Stimulated activated CD4-positive, alpha-beta T cell treated with anti-CD3 and anti-CD28 coated beads, Interleukin-15, amount 100 ng/mL, for 24 hours (primary cell): ENCODE results near the gene NPR1.

Source experiments
- DNase-seq: peaks from one replicate; pipeline ENCODE4 v3.0.0-alpha.2; 2020

NPR1 gene

DNA sequence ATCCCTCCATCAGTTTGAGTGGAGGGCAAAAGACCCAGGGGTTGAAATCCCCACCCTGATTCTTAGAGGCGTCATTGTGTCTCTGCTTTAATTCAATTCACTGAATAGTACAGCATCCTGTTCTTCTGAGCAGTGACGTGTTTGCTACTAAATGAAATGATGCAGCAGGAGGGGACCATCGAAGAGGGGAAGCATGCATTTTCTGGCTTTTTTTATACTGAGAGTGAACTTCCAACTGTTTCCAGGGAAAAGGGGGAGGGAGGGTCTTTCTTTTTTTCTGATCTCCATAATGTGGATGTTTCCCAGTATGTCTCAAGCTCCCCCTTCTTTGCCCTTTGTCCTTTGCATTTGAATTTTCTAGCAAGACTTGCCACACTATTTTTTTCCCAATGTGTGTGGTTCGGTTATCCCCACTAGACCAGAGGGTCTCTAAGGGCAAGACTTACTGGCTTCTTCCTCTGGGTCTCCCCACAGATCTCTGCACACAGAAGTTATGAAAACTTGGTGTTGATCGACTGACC is 52.0 kb downstream of the NPR1 start:
- DNase-seq = no peak

DNA sequence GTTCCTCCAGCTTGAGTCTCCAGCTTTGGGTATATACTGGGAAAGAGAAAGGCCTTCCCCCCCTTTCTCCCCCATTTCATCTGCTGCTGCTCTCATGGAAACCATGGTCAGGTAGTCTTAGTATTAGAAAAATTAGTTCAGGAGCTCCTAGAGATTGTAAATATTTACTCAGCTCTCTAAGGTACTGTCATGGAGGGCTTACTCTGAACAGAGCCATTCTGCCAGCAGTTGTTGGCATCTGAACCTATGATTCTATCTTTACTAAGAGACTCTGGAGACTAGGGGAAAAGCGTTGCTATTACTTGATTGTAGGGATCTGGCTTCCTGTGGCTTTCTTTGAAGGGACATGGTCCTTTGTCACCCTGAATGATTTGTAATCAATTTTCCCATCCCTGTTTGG is 55.5 kb downstream of the NPR1 start:
- DNase-seq = no peak

DNA sequence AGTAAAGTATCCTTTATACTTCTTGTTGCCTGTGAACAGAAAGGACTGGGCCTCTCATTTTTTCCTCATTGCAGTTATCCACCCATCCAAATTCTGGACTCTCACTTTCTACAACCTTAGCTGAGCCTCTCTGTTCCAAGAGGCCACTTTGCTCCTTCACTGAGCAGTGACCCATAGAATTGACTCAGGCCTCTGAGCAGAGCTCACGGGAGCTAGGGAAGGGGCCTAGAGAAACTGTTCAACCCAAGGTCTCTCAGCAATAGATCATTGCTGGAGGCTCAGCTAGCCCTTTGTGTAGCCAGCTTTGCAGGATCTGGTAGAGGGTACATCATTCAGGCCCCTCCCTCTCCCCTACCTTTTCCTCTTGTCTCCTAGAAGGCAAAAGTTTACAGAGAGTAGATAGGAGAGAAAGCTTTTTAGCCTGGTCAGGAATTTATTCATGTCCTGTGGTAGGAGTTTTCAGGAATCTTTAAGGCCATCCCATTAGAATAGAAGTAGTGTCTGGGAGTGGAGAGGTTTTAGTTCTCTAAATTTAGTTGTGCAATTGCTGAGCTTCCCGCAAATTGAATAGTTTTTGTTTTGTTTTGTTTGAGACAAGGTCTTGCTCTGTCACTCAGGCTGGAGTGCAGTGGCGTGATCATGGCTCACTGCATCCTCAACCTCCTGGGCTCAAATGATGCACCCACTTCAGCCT is 56.1 kb downstream of the NPR1 start:
- no peak for DNase-seq

DNA sequence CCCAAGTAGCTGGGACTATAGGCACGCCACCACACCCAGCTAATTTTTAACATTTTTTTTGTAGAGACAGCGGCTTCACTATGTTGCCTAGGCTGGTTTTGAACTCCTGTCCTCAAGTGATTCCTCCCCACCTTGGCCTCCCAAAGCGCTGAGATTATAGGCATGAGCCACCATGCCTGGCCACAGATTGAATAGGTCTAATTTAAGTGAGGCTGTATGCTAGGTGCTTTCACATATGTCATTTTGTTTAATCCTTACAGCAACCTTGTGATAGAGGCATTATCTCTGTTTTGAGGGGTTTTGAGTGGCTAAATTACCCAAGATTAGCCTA is 56.6 kb downstream of the NPR1 start:
- no peak for DNase-seq

DNA sequence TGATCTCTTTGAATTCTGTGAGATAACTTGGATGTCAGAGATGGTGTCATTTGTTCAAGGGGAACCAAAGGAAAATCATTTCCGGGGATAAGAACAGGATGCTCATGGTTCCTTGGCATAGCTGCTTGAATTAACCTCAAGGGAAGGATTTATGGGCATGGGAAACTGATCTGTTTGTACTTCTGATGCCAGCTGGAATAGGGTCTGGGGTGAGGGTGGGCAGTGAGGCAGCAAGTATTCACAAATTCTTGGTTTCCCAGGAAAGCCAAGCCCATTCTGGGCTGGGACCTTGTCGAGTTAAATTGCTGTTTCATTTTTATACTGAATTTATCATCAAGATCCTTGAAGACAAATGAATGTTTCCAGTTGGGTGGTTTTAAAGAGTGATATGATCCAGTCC is 63.5 kb downstream of the NPR1 start:
- no peak for DNase-seq

DNA sequence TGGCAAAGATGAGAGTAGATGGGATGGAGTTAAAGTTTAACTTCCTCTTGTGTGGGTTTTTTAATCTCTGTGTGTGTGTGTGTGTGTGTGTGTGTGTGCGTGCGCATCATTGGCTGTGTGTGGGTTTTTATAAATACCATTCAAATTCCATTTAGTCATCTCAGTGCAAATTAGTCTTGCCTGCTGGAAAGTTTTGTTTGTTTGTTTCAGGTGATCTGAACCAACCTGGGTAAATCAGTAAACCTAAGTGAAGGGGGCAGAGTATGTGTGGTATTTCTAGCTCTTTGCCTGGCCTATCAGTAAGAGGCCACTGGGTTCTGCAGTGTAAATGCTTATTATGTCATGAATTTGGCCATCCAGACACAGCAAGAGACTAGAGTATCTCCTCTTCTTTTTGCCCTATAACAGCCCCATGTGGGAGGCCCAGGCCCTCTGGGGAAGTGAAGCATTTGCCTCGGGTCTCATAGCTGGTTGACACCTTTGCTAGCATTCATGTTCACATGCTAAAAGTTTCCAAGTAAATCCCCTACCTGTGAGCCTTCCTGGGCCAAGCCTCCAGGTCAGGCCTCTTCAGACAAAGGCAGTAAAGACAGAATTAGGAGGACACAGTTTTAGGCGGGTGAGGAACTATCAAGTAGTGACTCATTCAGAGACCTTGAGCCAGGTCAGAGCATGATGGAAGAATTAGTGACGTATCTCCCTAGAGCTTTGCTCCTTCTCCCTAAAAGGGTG is 64.1 kb downstream of the NPR1 start:
- DNase-seq = peak; percentile 9
